MCF 10A (cell line): ENCODE results near the gene PIP5KL1. TPM values are rescaled to one million over a fixed set of nuclear protein-coding genes. Genes with fewer than 3 reads are reported as not detected.

ENCODE experiments used
- BruUV-seq: library from RNA; stranded (reverse); fragments of 400-500 nt; replicated peaks from 2 replicates; lab custom pipeline; 2021; lab: Mats Ljungman, UMichigan
- CTCF ChIA-PET: fragments of 300-600 bp; sonication (Branson Sonifier 250); formaldehyde crosslinking; extraction: SDS; loops from one replicate; lab custom pipeline; 2021; ENCODE audit warnings: antibody characterized with exemption, inconsistent platforms; lab: Yijun Ruan, JAX
- POLR2A ChIA-PET: fragments of 300-600, 350-650 bp; sonication (Branson Sonifier 250); formaldehyde crosslinking; extraction: SDS; loops from one replicate; lab custom pipeline; 2020; ENCODE audit warnings: antibody characterized with exemption, inconsistent platforms; lab: Yijun Ruan, JAX
- DNase-seq: peaks from one replicate; pipeline ENCODE4 v3.0.0-alpha.2; 2018; ENCODE audit not compliant: unreplicated experiment
- H3K27ac Mint-ChIP-seq: one replicate; pipeline ENCODE4 v1.8.0; 2022; ENCODE audit warnings: mild to moderate bottlenecking, low read depth, mixed read lengths; ENCODE audit not compliant: unreplicated experiment
- H3K27me3 Mint-ChIP-seq: one replicate; pipeline ENCODE4 v1.8.0; 2022; ENCODE audit warnings: mixed read lengths; ENCODE audit not compliant: insufficient read depth, unreplicated experiment
- H3K36me3 Mint-ChIP-seq: one replicate; pipeline ENCODE4 v1.8.0; 2022; ENCODE audit warnings: mild to moderate bottlenecking, moderate library complexity, mixed read lengths; ENCODE audit not compliant: insufficient read depth, unreplicated experiment
- H3K4me1 Mint-ChIP-seq: one replicate; pipeline ENCODE4 v1.8.0; 2022; ENCODE audit warnings: mixed read lengths; ENCODE audit not compliant: insufficient read depth, unreplicated experiment
- H3K4me3 Mint-ChIP-seq: one replicate; pipeline ENCODE4 v1.8.0; 2022; ENCODE audit warnings: mild to moderate bottlenecking, moderate library complexity, mixed read lengths; ENCODE audit not compliant: unreplicated experiment
- H3K9me3 Mint-ChIP-seq: one replicate; pipeline ENCODE4 v1.8.0; 2022; ENCODE audit warnings: mixed read lengths; ENCODE audit not compliant: unreplicated experiment
- intact Hi-C: fragments of 100-400 bp; cut with micrococcal nuclease; formaldehyde crosslinking; loops from 2 replicates; pipeline ENCODE4 v1.14.1; 2022
- total RNA-seq: library from RNA; stranded (reverse); gene quantifications from 2 replicates; pipeline ENCODE4 v1.2.3, GENCODE V29; 2022
- TF ChIP-seq, protein P1 (sequence below): fragments of 200-600 bp; IDR thresholded peaks from one replicate; pipeline ENCODE4 v1.8.0; 2022; ENCODE audit warnings: antibody characterized with exemption, mild to moderate bottlenecking; ENCODE audit not compliant: unreplicated experiment

The PIP5KL1 gene
- total RNA-seq, 1 experiment from 2014 or later: 4.0 TPM

DNA sequence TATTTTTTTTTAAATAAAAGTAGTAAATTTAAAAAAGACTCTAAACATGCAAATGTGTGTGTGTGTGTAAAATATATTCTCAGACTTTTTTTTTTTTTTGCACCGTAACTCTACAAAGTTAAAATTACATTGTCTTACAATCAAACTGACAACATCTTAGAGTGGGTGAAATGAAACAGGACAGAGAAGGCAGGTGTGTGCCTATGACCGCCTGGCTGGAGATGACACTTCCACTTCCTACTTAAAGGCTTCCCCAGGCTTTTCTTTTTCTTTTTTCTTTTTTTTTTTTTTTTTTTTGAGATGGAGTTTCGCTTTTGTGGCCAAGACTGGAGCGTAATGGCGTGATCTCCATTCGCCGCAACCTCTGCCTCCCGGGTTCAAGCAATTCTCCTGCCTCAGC lies 50.4 kb downstream of the PIP5KL1 start:
- CTCF ChIA-PET: interaction anchor here (2.0 kb wide), 1 partner anchor 10 kb away, joined by 8 read pairs; no protein-coding TSS in a partner anchor
- DNase-seq: no peak
- Mint-ChIP-seq H3K27me3 (no peaks in the 10 kb centered on the region), H3K36me3 (peaks cover 11% of the 10 kb centered on the region), H3K4me3 (no peak overlapping the region), H3K4me1 (peaks cover 8% of the 10 kb centered on the region), H3K27ac (no peak overlapping the region), H3K9me3 (no peaks in the 10 kb centered on the region)
- POLR2A ChIA-PET: interaction anchor here (0.7 kb wide), 1 partner anchor 39 kb away, joined by 3 read pairs; no protein-coding TSS in a partner anchor
- BruUV-seq: no TSS peak
- TF ChIP-seq, protein P1, sequence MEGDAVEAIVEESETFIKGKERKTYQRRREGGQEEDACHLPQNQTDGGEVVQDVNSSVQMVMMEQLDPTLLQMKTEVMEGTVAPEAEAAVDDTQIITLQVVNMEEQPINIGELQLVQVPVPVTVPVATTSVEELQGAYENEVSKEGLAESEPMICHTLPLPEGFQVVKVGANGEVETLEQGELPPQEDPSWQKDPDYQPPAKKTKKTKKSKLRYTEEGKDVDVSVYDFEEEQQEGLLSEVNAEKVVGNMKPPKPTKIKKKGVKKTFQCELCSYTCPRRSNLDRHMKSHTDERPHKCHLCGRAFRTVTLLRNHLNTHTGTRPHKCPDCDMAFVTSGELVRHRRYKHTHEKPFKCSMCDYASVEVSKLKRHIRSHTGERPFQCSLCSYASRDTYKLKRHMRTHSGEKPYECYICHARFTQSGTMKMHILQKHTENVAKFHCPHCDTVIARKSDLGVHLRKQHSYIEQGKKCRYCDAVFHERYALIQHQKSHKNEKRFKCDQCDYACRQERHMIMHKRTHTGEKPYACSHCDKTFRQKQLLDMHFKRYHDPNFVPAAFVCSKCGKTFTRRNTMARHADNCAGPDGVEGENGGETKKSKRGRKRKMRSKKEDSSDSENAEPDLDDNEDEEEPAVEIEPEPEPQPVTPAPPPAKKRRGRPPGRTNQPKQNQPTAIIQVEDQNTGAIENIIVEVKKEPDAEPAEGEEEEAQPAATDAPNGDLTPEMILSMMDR: no peak
- intact Hi-C loops: no loop called here

DNA sequence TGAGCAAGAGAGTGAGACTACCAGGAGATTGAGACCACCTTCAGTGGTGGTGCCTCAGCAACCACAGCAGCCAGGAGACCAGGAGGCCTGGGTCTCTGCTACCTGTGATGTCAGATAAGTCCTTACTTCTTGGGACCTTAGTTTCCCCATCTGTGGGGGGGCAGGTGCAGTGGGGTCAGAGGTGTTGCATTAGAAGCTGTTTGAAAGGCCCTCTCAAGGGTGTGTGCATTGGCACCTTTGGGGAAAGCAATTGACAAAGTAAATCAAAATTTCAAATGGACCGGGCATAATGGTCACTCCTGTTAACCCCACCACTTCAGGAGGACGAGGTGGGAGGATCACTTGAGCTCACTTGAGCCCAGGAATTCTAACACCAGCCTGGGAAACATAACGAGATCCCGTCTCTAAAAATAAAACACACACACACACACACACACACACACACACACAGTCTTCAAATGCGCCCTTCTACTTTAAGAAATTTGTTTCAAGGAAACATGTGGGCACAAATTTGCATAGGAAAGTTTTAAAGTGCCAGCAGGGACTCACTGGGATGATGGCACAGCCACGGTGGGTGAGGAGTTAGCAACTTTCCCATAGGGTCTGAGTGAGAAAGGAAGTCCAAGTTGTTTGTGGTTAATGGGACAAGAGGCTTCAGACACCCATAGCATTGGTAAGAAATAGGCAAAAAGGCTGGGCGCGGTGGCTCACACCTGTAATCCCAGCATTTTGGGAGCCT lies 51.8 kb downstream of the PIP5KL1 start:
- intact Hi-C loops: no loop called here
- H3K4me1 Mint-ChIP-seq: peaks cover 9% of the 10 kb centered on the region
- TF ChIP-seq, protein P1: no peak
- DNase-seq: no peak
- peaks cover 4% of the 10 kb centered on the region for H3K36me3 Mint-ChIP-seq
- ChIA-PET POLR2A (interaction anchor here (0.6 kb wide), 2 partner anchors 15 to 103 kb away, joined by 3 read pairs; no protein-coding TSS in a partner anchor), CTCF (interaction anchor here (0.6 kb wide), 1 partner anchor 144 kb away, joined by 3 read pairs; the partner anchor contains the start of gene TOR2A)
- no peaks in the 10 kb centered on the region for H3K27me3 Mint-ChIP-seq
- H3K4me3 Mint-ChIP-seq: no peak overlapping the region
- no peak overlapping the region for H3K27ac Mint-ChIP-seq
- BruUV-seq: no TSS peak
- no peaks in the 10 kb centered on the region for H3K9me3 Mint-ChIP-seq

GRCh38 chr9:127878001-127878651 lies 52.5 kb downstream of the PIP5KL1 start:
- H3K4me1 Mint-ChIP-seq: peaks cover 9% of the 10 kb centered on the region
- no TSS peak for BruUV-seq
- no peaks in the 10 kb centered on the region for H3K27me3 Mint-ChIP-seq
- peak overlapping the region; percentile 80 for H3K4me3 Mint-ChIP-seq
- intact Hi-C loops: no loop called here
- peaks cover 4% of the 10 kb centered on the region for H3K36me3 Mint-ChIP-seq
- no peaks in the 10 kb centered on the region for H3K9me3 Mint-ChIP-seq
- CTCF ChIA-PET: interaction anchor here (0.6 to 0.8 kb wide), 2 partner anchors 66 to 143 kb away, joined by 3 read pairs; partner anchors contain the start of gene TOR2A
- TF ChIP-seq, protein P1: no peak
- no peak for DNase-seq
- POLR2A ChIA-PET: interaction anchor here (0.6 to 1.2 kb wide), 5 partner anchors 12 to 102 kb away, joined by 3 to 4 read pairs (median 3); no protein-coding TSS in a partner anchor
- H3K27ac Mint-ChIP-seq: no peak overlapping the region

- ChIA-PET CTCF (interaction anchor here (0.8 kb wide), 1 partner anchor 66 kb away, joined by 3 read pairs; no protein-coding TSS in a partner anchor), POLR2A (interaction anchor here (0.8 to 1.3 kb wide), 5 partner anchors 12 to 77 kb away, joined by 3 to 4 read pairs (median 3); partner anchors contain the start of gene ST6GALNAC6)
- DNase-seq: peak; percentile 62
- peak within 1 kb of the TSS; percentile 57 for H3K27ac Mint-ChIP-seq
- intact Hi-C loops: no loop called here
- no TSS peak for BruUV-seq
- peaks cover 9% of the 10 kb centered on the region for H3K4me1 Mint-ChIP-seq
- H3K4me3 Mint-ChIP-seq: peak within 1 kb of the TSS; percentile 80
- no peaks in the 10 kb centered on the region for H3K9me3 Mint-ChIP-seq
- H3K36me3 Mint-ChIP-seq: peaks cover 4% of the 10 kb centered on the region
- TF ChIP-seq, protein P1: no peak
- no peaks in the 10 kb centered on the region for H3K27me3 Mint-ChIP-seq
Measured at GRCh38 chr9:127877566-127877998, 53.0 kb downstream of the PIP5KL1 start, which contains the start of gene AK1. TSS of gene AK1 (minus strand) at chr9:127877675. CDS start at chr9:127874617, 3,058 bp downstream.
